Activated CD8-positive, alpha-beta memory T cell treated with anti-CD3 and anti-CD28 coated beads for 1 hour (primary cell): ENCODE results near the gene CYB561A3.
"Not testable (repeated sequence)": the region's sequence is repeated elsewhere in the genome, so short reads cannot be mapped to it uniquely, and the experiment has no call there.

ENCODE experiments used
- DNase-seq, 2 donors: peaks; one replicate each; pipeline ENCODE4 v3.0.0-alpha.2; 2020; ENCODE audit warnings: low read depth in 1 of 2; ENCODE audit errors: extremely low read depth in 1 of 2

The CYB561A3 gene

GRCh38 chr11:61361741-61362541 lies at the start of gene CYB561A3, which contains the start of gene TMEM138:
Gene CYB561A3 (minus strand): TSS chr11:61361882. CDS start chr11:61356713, 5,169 bp downstream.
Gene TMEM138 (plus strand): TSS chr11:61362374. CDS start chr11:61364391, 2,017 bp downstream.
- DNase-seq: peak; percentile 60 to 75

DNA sequence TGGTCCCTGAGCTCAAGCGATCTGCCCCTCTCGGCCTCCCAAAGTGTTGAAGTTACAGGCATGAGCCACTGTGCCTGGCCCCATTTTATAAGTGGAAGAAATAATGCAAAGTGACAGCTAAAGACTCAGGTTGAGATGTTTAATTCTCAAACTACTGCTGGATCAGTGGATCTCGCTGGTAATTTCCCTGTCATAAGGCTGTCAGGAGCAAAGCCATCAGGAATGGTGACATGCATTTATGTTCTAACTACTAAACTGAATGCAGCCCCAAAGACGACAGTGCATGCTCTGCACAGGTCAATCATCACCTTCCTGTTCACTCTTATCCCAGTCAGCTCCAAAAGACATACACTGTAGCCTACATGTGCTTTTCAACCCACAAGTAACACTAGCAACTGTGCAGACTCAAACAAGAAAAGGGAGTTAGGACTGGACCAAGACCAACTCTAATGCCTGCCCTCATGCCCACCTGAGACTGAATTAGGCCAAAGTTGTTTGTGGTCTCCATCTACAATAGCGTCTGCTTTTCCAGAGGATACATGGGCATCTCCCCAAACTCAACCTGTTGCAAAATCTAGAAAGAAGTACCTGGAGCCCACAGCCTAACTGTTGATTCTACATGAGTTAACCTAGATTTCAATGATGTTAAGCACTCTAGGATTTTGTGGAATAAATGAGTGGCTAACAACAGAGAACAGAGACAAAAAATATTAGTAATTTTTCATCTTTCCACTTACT lies 45.5 kb upstream of the CYB561A3 start:
- DNase-seq: no peak

DNA sequence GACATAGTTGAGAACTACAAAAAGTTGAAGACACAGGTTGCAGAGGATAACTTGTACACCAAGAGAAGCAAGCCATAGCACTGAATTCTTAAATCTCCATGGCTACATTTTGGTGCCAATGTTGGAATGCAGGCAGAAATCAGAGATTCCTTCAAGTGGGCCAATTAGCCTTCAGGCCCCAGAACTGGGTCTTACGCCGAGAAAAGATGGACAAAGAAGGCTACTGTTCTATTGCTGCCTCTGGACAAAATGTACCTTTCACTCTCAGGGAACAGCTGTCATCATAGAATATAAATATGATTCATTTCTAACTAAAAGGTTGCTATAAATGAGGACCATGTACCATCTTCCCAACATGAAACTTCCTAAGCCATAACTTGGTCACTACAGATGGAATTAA lies 44.4 kb upstream of the CYB561A3 start:
- DNase-seq: no peak

DNA sequence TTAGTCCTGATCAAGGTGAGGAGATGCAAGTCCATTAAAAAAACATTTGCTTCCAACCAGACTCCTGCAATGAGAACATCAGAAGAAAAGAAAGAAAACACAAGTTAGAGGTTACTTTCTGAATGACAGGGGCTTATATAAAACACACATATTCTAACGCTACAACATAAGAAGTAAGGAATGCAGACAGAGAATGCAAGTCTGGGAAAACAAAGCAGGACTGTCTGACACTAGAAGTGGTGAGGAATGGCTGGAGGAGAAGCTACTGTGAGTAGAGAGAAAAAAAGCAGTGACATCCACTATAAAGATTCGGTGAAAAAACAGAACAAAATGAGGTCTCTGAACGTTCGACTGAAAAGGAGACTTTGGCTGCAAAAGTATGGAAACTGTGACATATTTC lies 43.0 kb upstream of the CYB561A3 start:
- DNase-seq: no peak

- DNase-seq: no peak
Observed at GRCh38 chr11:61404103-61404502, 42.4 kb upstream of the CYB561A3 start.

DNA sequence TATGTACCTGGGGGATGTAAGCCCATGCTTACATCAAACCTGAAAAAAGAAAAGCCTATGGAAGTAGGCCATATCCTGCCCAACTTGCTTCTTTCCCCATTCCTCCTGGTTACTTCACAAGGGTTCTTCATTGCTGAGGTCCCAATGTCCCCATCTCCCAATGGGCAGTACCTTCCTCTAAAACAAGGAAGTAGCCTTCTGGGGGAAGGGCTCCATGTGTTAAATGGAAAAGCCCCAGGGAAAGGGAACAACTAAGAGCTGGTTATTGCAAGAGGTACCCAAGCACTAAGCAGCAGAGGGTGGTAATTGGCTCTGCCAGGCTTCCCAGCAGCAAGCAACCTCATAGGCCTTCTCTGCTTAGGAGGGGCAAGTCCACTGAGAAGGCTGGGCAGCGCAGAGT lies 42.0 kb upstream of the CYB561A3 start:
- no peak for DNase-seq

- DNase-seq: no peak
Observed at GRCh38 chr11:61401573-61401972, 39.9 kb upstream of the CYB561A3 start.

- DNase-seq: no peak
Observed at GRCh38 chr11:61401173-61401572, 39.5 kb upstream of the CYB561A3 start.

GRCh38 chr11:61392981-61393595 lies 31.4 kb upstream of the CYB561A3 start:
- no peak for DNase-seq

DNA sequence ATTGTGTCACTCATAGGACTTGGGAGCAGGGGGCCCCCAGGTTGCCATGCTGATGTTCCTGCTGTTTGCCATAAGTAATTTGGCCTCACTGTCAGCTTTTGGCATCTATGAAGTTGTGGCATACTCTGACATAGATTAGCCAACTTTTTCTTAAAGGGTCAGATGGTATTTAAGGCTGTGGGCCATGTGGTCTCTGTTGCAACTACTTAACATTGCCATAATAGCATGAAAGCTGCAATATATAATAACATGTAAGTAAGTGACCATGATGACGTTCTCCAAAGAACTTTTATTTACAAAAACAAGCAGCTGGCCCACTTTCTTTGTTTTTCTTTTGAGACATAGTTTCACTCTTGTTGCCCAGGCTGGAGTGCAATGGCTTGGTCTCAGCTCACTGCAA lies 28.5 kb upstream of the CYB561A3 start:
- DNase-seq: no peak

DNA sequence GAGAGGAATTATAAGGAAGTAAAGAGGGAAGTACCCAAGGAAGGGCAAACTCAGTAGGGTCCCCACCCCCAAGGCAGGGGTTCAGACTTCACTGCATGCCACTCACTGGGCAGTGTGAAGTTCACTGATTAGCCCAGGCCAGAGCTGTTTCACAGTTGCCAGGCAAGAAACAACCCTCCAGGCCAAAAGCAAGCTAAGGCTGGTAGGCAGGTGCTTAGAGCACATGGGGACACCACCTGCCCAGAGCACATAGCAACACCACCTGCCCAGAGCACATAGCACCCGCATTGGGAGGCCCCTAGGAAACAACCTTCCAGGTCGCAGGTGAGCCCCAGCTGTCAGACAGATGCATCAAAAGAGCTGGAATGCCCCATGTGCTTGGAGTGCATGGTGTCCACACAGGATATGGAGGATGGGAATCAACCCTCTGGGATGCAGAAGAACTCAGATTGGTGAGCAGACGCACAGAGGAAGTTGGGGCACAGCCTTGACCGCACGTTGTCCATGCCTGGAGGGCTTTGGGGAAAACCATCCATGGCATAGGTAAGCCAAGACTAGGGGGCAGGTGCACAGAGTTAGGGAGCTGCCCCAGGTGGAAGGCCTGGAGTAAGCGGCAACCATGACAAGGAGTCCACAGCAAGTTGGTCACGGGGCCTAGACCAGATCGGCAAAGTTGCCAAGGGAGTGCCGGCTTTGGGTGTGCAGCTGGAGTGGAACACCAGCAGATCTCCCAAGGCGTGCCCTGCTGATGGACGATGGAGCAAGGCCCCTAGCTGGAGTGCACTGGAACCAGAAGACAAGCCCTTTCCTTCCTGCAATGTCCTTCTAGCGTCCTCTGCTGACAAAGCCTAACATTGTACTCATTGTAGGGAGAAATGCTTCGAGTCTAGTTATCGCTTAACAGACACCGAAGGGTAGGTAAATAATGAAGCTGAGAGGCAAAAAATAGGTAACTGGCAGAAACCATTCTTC lies 22.9 kb upstream of the CYB561A3 start:
- no peak for DNase-seq

- not testable (repeated sequence) for DNase-seq
Observed at GRCh38 chr11:61383859-61384258, 22.2 kb upstream of the CYB561A3 start.

- no peak for DNase-seq
Observed at GRCh38 chr11:61380884-61381283, 19.2 kb upstream of the CYB561A3 start.

DNA sequence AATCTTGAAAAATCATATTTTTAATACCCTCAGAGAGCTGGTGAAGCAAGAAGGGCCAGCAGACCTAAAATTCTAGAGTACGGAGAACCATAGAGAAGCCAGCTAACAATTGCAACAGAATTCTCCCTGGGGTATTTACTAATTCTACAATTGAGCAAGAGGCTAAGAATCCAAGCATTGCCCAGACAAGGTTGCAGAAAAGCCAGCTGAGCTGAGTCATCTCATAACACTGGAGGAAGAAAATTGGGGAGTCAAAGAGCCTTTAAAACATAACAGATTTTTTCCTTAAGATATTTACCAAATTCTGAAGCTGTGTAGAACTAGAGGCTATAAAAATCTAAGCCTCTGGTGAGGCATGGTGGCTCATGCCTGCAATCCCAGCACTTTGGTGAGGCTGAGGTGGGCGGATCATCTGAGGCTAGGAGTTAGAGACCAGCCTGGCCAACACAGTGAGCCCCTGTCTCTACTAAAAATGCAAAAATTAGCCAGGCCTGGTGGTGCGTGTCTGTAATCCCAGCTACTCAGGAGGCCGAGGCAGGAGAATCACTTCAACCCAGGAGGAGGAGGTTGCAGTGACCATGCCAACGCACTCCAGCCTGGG lies 17.1 kb upstream of the CYB561A3 start:
- DNase-seq: no peak

- DNase-seq: no peak
Observed at GRCh38 chr11:61377461-61378160, 15.9 kb upstream of the CYB561A3 start.

DNA sequence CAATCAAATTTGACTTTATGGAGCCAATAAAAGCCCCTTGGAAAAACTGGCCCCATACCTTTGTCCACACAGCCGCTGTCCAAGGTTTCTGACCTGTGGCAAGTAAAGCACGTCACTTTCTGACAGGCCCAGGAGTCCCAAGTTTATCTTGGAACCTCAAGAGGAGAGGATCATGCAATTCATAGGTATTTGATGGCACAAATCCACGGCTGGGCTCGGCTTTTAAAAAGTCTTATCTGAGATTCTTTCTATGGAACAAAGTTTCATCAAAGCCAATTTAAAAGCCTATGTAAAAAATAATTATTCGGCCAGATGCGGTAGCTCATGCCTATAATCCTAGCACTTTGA lies 14.1 kb upstream of the CYB561A3 start:
- DNase-seq: no peak

DNA sequence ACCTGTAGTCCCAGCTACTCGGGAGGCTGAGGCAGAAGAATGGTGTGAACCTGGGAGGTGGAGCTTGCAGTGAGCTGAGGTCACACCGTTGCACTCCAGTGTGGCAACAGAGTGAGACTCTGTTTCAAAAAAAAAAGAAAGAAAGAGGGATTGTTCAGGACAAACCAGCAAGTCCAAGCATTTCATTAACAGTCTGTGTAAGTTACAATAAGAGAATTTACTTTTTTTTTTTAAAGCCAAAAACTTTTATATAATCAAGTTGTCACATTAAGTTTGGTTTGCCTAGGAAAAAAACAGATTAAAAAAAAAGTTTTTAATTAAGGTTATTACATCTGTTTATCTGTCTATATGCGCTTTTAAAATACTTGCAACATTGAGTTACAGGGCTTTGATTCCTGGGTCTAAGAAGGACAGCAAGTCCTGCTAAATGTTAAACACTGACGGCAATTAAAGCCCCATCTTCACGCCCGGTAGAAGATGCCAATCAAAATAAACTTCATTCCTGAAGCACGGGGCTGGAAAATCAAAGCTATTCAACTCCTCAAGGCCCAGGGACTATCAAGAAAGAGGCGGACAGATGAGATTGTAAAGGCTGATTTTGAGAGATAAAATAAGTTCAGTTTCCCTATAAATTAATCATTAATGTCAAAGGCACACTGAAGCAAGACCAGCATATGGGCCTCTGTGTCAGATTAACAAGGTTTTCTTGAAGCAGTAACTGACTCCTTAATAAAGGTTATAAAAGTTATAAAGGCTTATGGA lies 11.2 kb upstream of the CYB561A3 start:
- no peak for DNase-seq

DNA sequence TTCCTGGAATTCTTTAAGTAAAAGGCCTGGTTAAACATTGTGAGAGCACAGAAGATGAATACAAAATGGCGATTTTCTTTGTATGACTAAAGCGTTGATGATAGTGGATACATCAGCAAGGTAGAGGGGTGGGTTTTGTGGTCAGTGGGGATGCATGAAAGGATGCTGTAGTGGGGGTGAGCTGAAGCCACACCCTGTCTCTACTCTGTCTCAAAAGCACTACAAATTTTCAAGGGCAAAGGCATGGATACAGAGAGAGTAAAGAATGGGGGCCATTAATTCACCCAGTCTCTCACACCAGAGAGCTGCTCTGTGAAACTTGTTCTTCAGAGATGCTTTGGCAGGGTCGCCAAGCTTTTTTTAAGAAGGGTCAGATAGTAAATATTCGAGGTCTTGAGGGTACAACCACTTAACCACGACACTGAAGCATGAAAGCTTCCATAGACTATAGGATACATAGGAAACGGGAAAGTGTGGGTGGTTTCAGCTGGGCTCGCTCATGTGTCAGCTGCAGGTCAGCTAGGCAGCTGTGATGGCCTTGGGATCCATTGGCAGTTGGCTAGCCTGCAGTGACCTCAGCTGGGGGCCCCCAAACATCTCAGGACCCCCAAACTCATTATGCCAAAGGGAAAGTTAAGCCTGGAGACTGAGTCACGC lies 8.8 kb upstream of the CYB561A3 start:
- DNase-seq: no peak
